Measurements from ENCODE around the gene NACC2. TPM values are rescaled to one million over a fixed set of nuclear protein-coding genes. Genes with fewer than 3 reads are reported as not detected.

NACC2 gene
- total and polyA plus RNA-seq, 10 of the 15 experiments (the other 5 are each of a cell fraction or from before 2014, with no cell fraction given), result 0.66 to 14.7 (median 3.5) TPM

- Histone ChIP-seq H3K4me3 (no peak overlapping the region), H2AFZ (ENCODE audit: control insufficient read depth, low read depth, low read length) (no peak overlapping the region), H3K36me3 (ENCODE audit: control insufficient read depth in 2 of 2, insufficient read depth in 2 of 2, low read length in 1 of 2) (no peaks in the 10 kb centered on the region), H4K20me1 (ENCODE audit: control insufficient read depth, insufficient read depth) (no peaks in the 10 kb centered on the region), H3K4me1 (ENCODE audit: control insufficient read depth, insufficient read depth, low read length) (peaks cover 6% of the 10 kb centered on the region), H3K27ac (ENCODE audit: control insufficient read depth, insufficient read depth) (no peak overlapping the region), H3K4me2 (ENCODE audit: control insufficient read depth, insufficient read depth) (no peak overlapping the region), H3K27me3 (replicated peaks in 1 of 2; ENCODE audit: control insufficient read depth in 2 of 2, insufficient read depth in 2 of 2, low read length in 1 of 2) (no peaks in the 10 kb centered on the region), H3K79me2 (ENCODE audit: control insufficient read depth, insufficient read depth, low read length) (no peaks in the 10 kb centered on the region), H3K9ac (ENCODE audit: control insufficient read depth, insufficient read depth, low read length) (no peak overlapping the region), H3K9me3 (replicated peaks; ENCODE audit: control insufficient read depth, insufficient read depth, low read length) (no peaks in the 10 kb centered on the region)
- RAD21 ChIA-PET (ENCODE audit: unreplicated experiment), result no interaction called here
- intact Hi-C loops (cut with micrococcal nuclease; ENCODE audit: unreplicated experiment), result no loop called here
- in situ Hi-C loops (cut with MboI), result no loop called here
- POLR2A ChIA-PET, result no interaction called here
- no peak for TF ChIP-seq NFXL1 (IDR thresholded peaks at IDR 0.05; ENCODE audit: borderline replicate concordance)
- no peak for TF ChIP-seq CHD1 (IDR thresholded peaks at IDR 0.05; ENCODE audit: low read depth, low read length)
- TF ChIP-seq MEF2A (IDR thresholded peaks at IDR 0.05; ENCODE audit: insufficient read depth, low read depth, low read length), result no peak
- TF ChIP-seq STAT3 (IDR thresholded peaks at IDR 0.05; ENCODE audit: low read depth, low read length), result no peak
- TF ChIP-seq ATF7 (IDR thresholded peaks at IDR 0.05; ENCODE audit: low read depth), result no peak
- TF ChIP-seq NRF1 (conservative IDR thresholded peaks at IDR 0.05; ENCODE audit: low read depth, low read length), result no peak
- no peak for TF ChIP-seq CBX5 (IDR thresholded peaks at IDR 0.05; ENCODE audit: low read depth)
- TF ChIP-seq REST (IDR thresholded peaks at IDR 0.05; ENCODE audit: low read depth, low read length), result no peak
- CTCF ChIA-PET, result no interaction called here
- BruUV-seq (replicated peaks), result no TSS peak
- ATAC-seq (no peak), DNase-seq (ENCODE audit: low read depth, low spot score) (no peak), FAIRE-seq (no peak)
- SMC1A ChIA-PET (ENCODE audit: uncharacterized antibody, unreplicated experiment), result interaction anchor here (1.1 kb wide), 1 partner anchor 96 kb away, joined by 4 read pairs; no protein-coding TSS in a partner anchor
- 43% methylated on average over 18 of the region's 20 CpGs for WGBS (ENCODE audit: insufficient coverage, insufficient replicate concordance, low lambda C conversion rate, missing lambda C conversion rate)
Observed at GRCh38 chr9:135994501-135995192, 100.4 kb downstream of the NACC2 start.

Measured in GM12878 (cell line).